Osteoblast (primary cell): ENCODE results near the gene FGF12. TPM values are rescaled to one million over a fixed set of nuclear protein-coding genes. Genes with fewer than 3 reads are reported as not detected.

Source experiments
- DNase-seq: peaks from one replicate; pipeline ENCODE4 v3.0.0; 2011; ENCODE audit warnings: low spot score, mixed read lengths; ENCODE audit not compliant: insufficient read length; ENCODE audit errors: missing footprints
- H2AFZ ChIP-seq: 2 replicates; pipeline ENCODE4 v1.6.0; 2011; ENCODE audit warnings: mild to moderate bottlenecking, low read length
- H3K27ac ChIP-seq: 2 replicates; pipeline ENCODE4 v1.5.1; 2011; ENCODE audit warnings: mild to moderate bottlenecking, low read depth, low read length, moderate library complexity
- H3K27me3 ChIP-seq: 2 replicates; pipeline ENCODE4 v1.6.0; 2012; ENCODE audit warnings: mild to moderate bottlenecking, control low read depth, inconsistent platforms, low read length, moderate library complexity; ENCODE audit not compliant: insufficient read depth
- H3K36me3 ChIP-seq: 2 replicates; pipeline ENCODE4 v1.5.1; 2011; ENCODE audit warnings: mild to moderate bottlenecking, low read length, control low read depth, moderate library complexity; ENCODE audit not compliant: insufficient read depth
- H3K4me1 ChIP-seq: 2 replicates; pipeline ENCODE4 v1.5.1; 2011; ENCODE audit warnings: mild to moderate bottlenecking, low read length, control low read depth, moderate library complexity; ENCODE audit not compliant: insufficient read depth
- H3K4me2 ChIP-seq: 2 replicates; pipeline ENCODE4 v1.6.0; 2011; ENCODE audit warnings: mild to moderate bottlenecking, low read length; ENCODE audit not compliant: insufficient read depth
- H3K4me3 ChIP-seq: fragments of 200-600 bp; sonication (generic); 3 replicates; pipeline ENCODE4 v1.5.1; 2012; ENCODE audit warnings: mild to moderate bottlenecking, low read length, inconsistent platforms; ENCODE audit not compliant: insufficient read depth
- H3K79me2 ChIP-seq: 2 replicates; pipeline ENCODE4 v1.6.0; 2012; ENCODE audit warnings: mild to moderate bottlenecking, low read length, control low read depth, inconsistent platforms; ENCODE audit not compliant: insufficient read depth
- H3K9me3 ChIP-seq: 2 replicates; pipeline ENCODE4 v1.5.1; 2011; ENCODE audit warnings: low read depth, low read length, control low read depth
- H4K20me1 ChIP-seq: 2 replicates; pipeline ENCODE4 v1.6.0; 2012; ENCODE audit warnings: mild to moderate bottlenecking, low read length, control low read depth; ENCODE audit not compliant: insufficient read depth
- total RNA-seq: library from RNA; depleted of rRNA; stranded (reverse); fragments of >200 nt; gene quantifications from 2 replicates; pipeline ENCODE4 v1.2.3, GENCODE V29; 2012
- TF ChIP-seq, protein P1 (sequence below): IDR thresholded peaks from 2 replicates; pipeline ENCODE4 v1.5.1; 2011; ENCODE audit warnings: mild to moderate bottlenecking, low read depth, low read length, moderate library complexity; ENCODE audit errors: extremely low read depth

The FGF12 gene
- total RNA-seq, 1 donor, result not detected

- no peaks in the 10 kb centered on the region for H4K20me1 ChIP-seq
- no peaks in the 10 kb centered on the region for H3K36me3 ChIP-seq
- H3K4me2 ChIP-seq, result no peak overlapping the region
- H3K27ac ChIP-seq, result no peak overlapping the region
- no peaks in the 10 kb centered on the region for H3K27me3 ChIP-seq
- no peaks in the 10 kb centered on the region for H3K79me2 ChIP-seq
- H3K4me3 ChIP-seq, result no peak overlapping the region
- no peak for DNase-seq
- TF ChIP-seq, protein P1, sequence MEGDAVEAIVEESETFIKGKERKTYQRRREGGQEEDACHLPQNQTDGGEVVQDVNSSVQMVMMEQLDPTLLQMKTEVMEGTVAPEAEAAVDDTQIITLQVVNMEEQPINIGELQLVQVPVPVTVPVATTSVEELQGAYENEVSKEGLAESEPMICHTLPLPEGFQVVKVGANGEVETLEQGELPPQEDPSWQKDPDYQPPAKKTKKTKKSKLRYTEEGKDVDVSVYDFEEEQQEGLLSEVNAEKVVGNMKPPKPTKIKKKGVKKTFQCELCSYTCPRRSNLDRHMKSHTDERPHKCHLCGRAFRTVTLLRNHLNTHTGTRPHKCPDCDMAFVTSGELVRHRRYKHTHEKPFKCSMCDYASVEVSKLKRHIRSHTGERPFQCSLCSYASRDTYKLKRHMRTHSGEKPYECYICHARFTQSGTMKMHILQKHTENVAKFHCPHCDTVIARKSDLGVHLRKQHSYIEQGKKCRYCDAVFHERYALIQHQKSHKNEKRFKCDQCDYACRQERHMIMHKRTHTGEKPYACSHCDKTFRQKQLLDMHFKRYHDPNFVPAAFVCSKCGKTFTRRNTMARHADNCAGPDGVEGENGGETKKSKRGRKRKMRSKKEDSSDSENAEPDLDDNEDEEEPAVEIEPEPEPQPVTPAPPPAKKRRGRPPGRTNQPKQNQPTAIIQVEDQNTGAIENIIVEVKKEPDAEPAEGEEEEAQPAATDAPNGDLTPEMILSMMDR, result no peak
- H3K4me1 ChIP-seq, result no peaks in the 10 kb centered on the region
- H3K9me3 ChIP-seq, result no peaks in the 10 kb centered on the region
- no peak overlapping the region for H2AFZ ChIP-seq
Observed at GRCh38 chr3:192367616-192368015, 359.7 kb downstream of the FGF12 start.

GRCh38 chr3:192366916-192367315 is 360.4 kb downstream of the FGF12 start:
- no peak for DNase-seq
- no peaks in the 10 kb centered on the region for H3K79me2 ChIP-seq
- H3K27ac ChIP-seq, result no peak overlapping the region
- no peaks in the 10 kb centered on the region for H3K36me3 ChIP-seq
- H3K9me3 ChIP-seq, result no peaks in the 10 kb centered on the region
- no peak overlapping the region for H3K4me3 ChIP-seq
- TF ChIP-seq, protein P1, result no peak
- H2AFZ ChIP-seq, result no peak overlapping the region
- H3K4me2 ChIP-seq, result no peak overlapping the region
- H3K4me1 ChIP-seq, result no peaks in the 10 kb centered on the region
- no peaks in the 10 kb centered on the region for H3K27me3 ChIP-seq
- no peaks in the 10 kb centered on the region for H4K20me1 ChIP-seq

GRCh38 chr3:192365571-192365970 is 361.8 kb downstream of the FGF12 start:
- no peak overlapping the region for H3K27ac ChIP-seq
- TF ChIP-seq, protein P1, result no peak
- H2AFZ ChIP-seq, result no peak overlapping the region
- no peak for DNase-seq
- H3K9me3 ChIP-seq, result no peaks in the 10 kb centered on the region
- H3K79me2 ChIP-seq, result no peaks in the 10 kb centered on the region
- no peaks in the 10 kb centered on the region for H3K27me3 ChIP-seq
- H3K4me1 ChIP-seq, result no peaks in the 10 kb centered on the region
- no peak overlapping the region for H3K4me3 ChIP-seq
- no peaks in the 10 kb centered on the region for H4K20me1 ChIP-seq
- no peak overlapping the region for H3K4me2 ChIP-seq
- no peaks in the 10 kb centered on the region for H3K36me3 ChIP-seq

- Histone ChIP-seq H3K9me3 (no peaks in the 10 kb centered on the region), H3K79me2 (no peaks in the 10 kb centered on the region), H4K20me1 (no peaks in the 10 kb centered on the region), H3K36me3 (no peaks in the 10 kb centered on the region), H3K4me1 (no peaks in the 10 kb centered on the region), H3K4me3 (no peak overlapping the region), H3K27me3 (no peaks in the 10 kb centered on the region), H3K4me2 (no peak overlapping the region), H3K27ac (no peak overlapping the region), H2AFZ (no peak overlapping the region)
- no peak for DNase-seq
- TF ChIP-seq, protein P1, result no peak
Observed at GRCh38 chr3:192364316-192364715, 363.0 kb downstream of the FGF12 start.
